Endothelial cell of umbilical vein (primary cell): ENCODE results near the gene INTS2. TPM values are rescaled to one million over a fixed set of nuclear protein-coding genes. Genes with fewer than 3 reads are reported as not detected.

Experiments
- BruUV-seq: library from RNA; stranded (reverse); fragments of 400-500 nt; replicated peaks from 2 replicates; lab custom pipeline; 2021; lab: Mats Ljungman, UMichigan
- CTCF ChIA-PET: fragments of 300-600, 350-600 bp; sonication (Branson Sonifier 250); formaldehyde crosslinking; loops from one replicate; lab custom pipeline; 2021; ENCODE audit warnings: antibody characterized with exemption, inconsistent platforms; lab: Charles Lee
- POLR2A ChIA-PET: fragments of 300-600, 350-600 bp; sonication (Branson Sonifier 250); formaldehyde crosslinking; loops from one replicate; lab custom pipeline; 2021; ENCODE audit warnings: antibody characterized with exemption, inconsistent platforms; lab: Charles Lee
- DNase-seq: peaks from one replicate; pipeline ENCODE4 v3.0.0-alpha.2; 2011; ENCODE audit warnings: low read depth, low spot score
- FAIRE-seq: peaks from 2 replicates; lab custom pipeline; 2011; peaks lifted over from hg19 to GRCh38; lab: Jason Lieb, UNC
- H2AFZ ChIP-seq: 2 replicates; pipeline ENCODE4 v1.6.0; 2012; ENCODE audit warnings: low read depth, low read length, control low read depth, inconsistent platforms
- H3K27ac ChIP-seq: 2 replicates; pipeline ENCODE4 v1.5.1; 2011; ENCODE audit warnings: low read depth, mild to moderate bottlenecking, control low read depth, low read length, moderate library complexity; ENCODE audit not compliant: insufficient read depth
- H3K27me3 ChIP-seq, 2 experiments: 2 replicates each; pipeline versions ENCODE4 v1.6.0 to v1.6.1; 2011; ENCODE audit warnings: low read length in 2 of 2, mixed read lengths in 1 of 2; ENCODE audit not compliant: control insufficient read depth in 2 of 2, insufficient read depth in 2 of 2
- H3K36me3 ChIP-seq, 2 experiments: 2 replicates in 1 of 2; 3 replicates in 1 of 2; pipeline ENCODE4 v1.5.1; 2011; ENCODE audit warnings: low read length in 2 of 2, mild to moderate bottlenecking in 1 of 2, moderate library complexity in 1 of 2; ENCODE audit not compliant: control insufficient read depth in 2 of 2, insufficient read depth in 2 of 2; ENCODE audit errors: extremely low read depth in 1 of 2
- H3K4me1 ChIP-seq: 3 replicates; pipeline ENCODE4 v1.5.1; 2011; ENCODE audit warnings: mild to moderate bottlenecking, low read length; ENCODE audit not compliant: control insufficient read depth, insufficient read depth; ENCODE audit errors: extremely low read depth
- H3K4me2 ChIP-seq: 2 replicates; pipeline ENCODE4 v1.6.1; 2011; ENCODE audit warnings: low read length, control low read depth, mixed read lengths; ENCODE audit not compliant: insufficient read depth
- H3K4me3 ChIP-seq, 3 experiments: fragments of 200-600 bp in 1 of 3; sonication (generic), shearing (Covaris generic) in 1 of 3; replicated peaks in 1 of 3; 2 replicates each; pipeline ENCODE4 v1.5.1; 2011 to 2016; ENCODE audit warnings: control low read depth in 3 of 3, low read length in 3 of 3, mild to moderate bottlenecking in 2 of 3, inconsistent platforms in 1 of 3, low read depth in 1 of 3, moderate library complexity in 1 of 3; ENCODE audit not compliant: insufficient read depth in 1 of 3
- H3K79me2 ChIP-seq: 2 replicates; pipeline ENCODE4 v1.6.0; 2012; ENCODE audit warnings: low read length, inconsistent platforms; ENCODE audit not compliant: control insufficient read depth, insufficient read depth
- H3K9ac ChIP-seq: replicated peaks from 2 replicates; pipeline ENCODE3; 2011; ENCODE audit warnings: low read length, control low read depth; ENCODE audit not compliant: insufficient read depth; ENCODE audit errors: extremely low read depth
- H3K9me1 ChIP-seq: replicated peaks from 3 replicates; pipeline ENCODE4 v1.6.0; 2011; ENCODE audit warnings: mild to moderate bottlenecking, low read length; ENCODE audit not compliant: control insufficient read depth, insufficient read depth; ENCODE audit errors: extremely low read depth
- H3K9me3 ChIP-seq: replicated peaks from 2 replicates; pipeline ENCODE4 v1.5.1; 2012; ENCODE audit warnings: low read length, inconsistent platforms; ENCODE audit not compliant: control insufficient read depth, insufficient read depth
- H4K20me1 ChIP-seq: replicated peaks from 2 replicates; pipeline ENCODE3; 2011; ENCODE audit warnings: mild to moderate bottlenecking, low read length; ENCODE audit not compliant: control insufficient read depth, insufficient read depth; ENCODE audit errors: extremely low read depth
- EZH2 ChIP-seq: IDR thresholded peaks from 2 replicates; pipeline ENCODE4 v1.6.1; 2012; ENCODE audit warnings: borderline replicate concordance, low read depth, mild to moderate bottlenecking, moderate library complexity, low read length, inconsistent platforms; ENCODE audit not compliant: severe bottlenecking
- FOS ChIP-seq: IDR thresholded peaks from 2 replicates; pipeline ENCODE4 v1.6.1; 2011; ENCODE audit warnings: mild to moderate bottlenecking, low read length, moderate library complexity, borderline replicate concordance; ENCODE audit not compliant: insufficient read depth
- GATA2 ChIP-seq: IDR thresholded peaks from 2 replicates; pipeline ENCODE4 v1.7.0; 2011; ENCODE audit warnings: low read depth, mild to moderate bottlenecking, moderate library complexity, mixed read lengths, low read length; ENCODE audit not compliant: insufficient read length, insufficient read depth
- JUN ChIP-seq: IDR thresholded peaks from 2 replicates; pipeline ENCODE4 v1.6.1; 2011; ENCODE audit warnings: borderline replicate concordance, low read depth; ENCODE audit not compliant: insufficient read length, insufficient read depth
- MYC ChIP-seq: IDR thresholded peaks from one replicate; pipeline ENCODE4 v1.6.1; 2011; ENCODE audit warnings: mild to moderate bottlenecking, low read depth, low read length
- POLR2A ChIP-seq: IDR thresholded peaks from 2 replicates; pipeline ENCODE4 v1.6.1; 2012; ENCODE audit warnings: low read depth, mild to moderate bottlenecking, control low read depth, low read length
- POLR2AphosphoS5 ChIP-seq: IDR thresholded peaks from 2 replicates; pipeline ENCODE4 v1.6.1; 2012; ENCODE audit warnings: low read depth, mild to moderate bottlenecking, control low read depth, low read length, moderate library complexity; ENCODE audit not compliant: insufficient read depth
- dilution Hi-C: fragments of 300-500 bp; cut with MboI; formaldehyde crosslinking; loops from one replicate; pipeline ENCODE4 v1.15.0; 2019; ENCODE audit warnings: low sequenced_read_pairs; ENCODE audit not compliant: extremely low pct_ligation_motif_present
- intact Hi-C: fragments of 100-400 bp; cut with micrococcal nuclease; formaldehyde crosslinking; loops from one replicate; pipeline ENCODE4 v1.10.0; 2022
- polyA plus RNA-seq, 4 experiments: library from polyadenylated mRNA; depleted of rRNA in 3 of 4; stranded (reverse) in 3 of 4; unstranded in 1 of 4; fragments of >200 nt; gene quantifications; 2 replicates each; pipeline versions ENCODE4 v1.2.1 to v1.2.3, GENCODE V29; 2011 to 2012; ENCODE audit warnings: missing spikeins in 1 of 4
- total RNA-seq: library from RNA; stranded (reverse); gene quantifications from 2 replicates; pipeline ENCODE4 v1.2.3, GENCODE V29; 2021
- TF ChIP-seq, protein P1 (sequence below): IDR thresholded peaks from 2 replicates; pipeline ENCODE4 v1.6.1; 2011; ENCODE audit not compliant: insufficient read depth, insufficient read length
- TF ChIP-seq, protein P2 (sequence below), 2 donors: IDR thresholded peaks; 1 replicate in 1 of 2; 2 replicates in 1 of 2; pipeline ENCODE4 v1.5.1; 2011; ENCODE audit warnings: low read length in 2 of 2, mild to moderate bottlenecking in 2 of 2, moderate library complexity in 2 of 2, control low read depth in 1 of 2, inconsistent platforms in 1 of 2, low read depth in 1 of 2; ENCODE audit not compliant: insufficient read depth in 1 of 2; ENCODE audit errors: extremely low read depth in 1 of 2

Gene INTS2
- total and polyA plus RNA-seq, 2 donors (not counting 3 experiments of a cell fraction or from before 2014, with no cell fraction given), result 6.2 to 13.4 TPM

DNA sequence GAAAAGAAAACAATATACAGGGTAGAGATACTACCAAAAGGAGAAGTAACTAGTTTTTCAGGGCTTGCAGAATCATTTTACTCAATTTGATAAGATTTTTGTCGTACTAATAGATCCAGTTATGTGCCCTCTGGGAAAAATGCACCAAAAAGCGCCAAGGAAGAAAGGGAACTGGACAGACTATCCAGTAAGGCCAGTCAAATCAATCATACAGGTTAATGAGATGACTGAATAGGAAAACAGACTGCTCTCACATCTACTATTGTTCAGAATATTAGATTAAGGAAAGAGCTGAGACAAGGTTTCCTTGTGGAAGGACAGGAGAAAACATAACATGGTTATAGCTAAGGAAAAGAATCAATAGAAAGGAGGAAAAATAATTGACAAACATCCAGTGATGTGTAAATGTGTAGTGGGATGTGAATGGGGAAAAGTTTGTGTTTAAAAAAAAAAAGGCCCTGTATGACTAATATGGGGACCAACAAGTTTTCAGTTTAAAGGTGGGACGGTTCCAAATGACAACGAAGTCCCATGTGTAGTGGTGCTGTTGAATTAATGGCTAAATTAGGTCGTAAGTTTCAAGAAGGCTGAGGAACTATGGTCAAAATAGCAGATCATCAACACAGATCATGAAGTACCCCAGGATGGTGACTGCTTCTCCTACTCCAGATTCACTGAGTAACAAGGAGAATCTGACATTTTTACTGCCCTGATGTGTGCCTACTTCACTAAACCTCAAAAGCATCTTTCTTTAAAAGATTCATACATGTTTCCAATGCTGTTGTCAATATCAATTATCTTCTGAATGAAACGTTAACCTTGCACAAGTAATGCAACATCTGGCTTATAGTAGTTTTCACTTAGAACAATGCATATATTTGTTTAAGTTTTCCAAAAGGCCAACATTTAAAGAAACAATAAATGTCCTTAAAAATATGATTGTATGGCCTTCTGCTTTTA lies 105.2 kb downstream of the INTS2 start:
- no peak for DNase-seq
- H3K27me3 ChIP-seq, result no peaks in the 10 kb centered on the region
- H3K27ac ChIP-seq, result no peak overlapping the region
- no peaks in the 10 kb centered on the region for H4K20me1 ChIP-seq
- H3K9ac ChIP-seq, result no peak overlapping the region
- FAIRE-seq, result no peak
- H3K9me1 ChIP-seq, result no peaks in the 10 kb centered on the region
- no peak overlapping the region for H3K4me3 ChIP-seq
- TF ChIP-seq MYC (no peak), POLR2AphosphoS5 (no peak), GATA2 (no peak), FOS (no peak), POLR2A (no peak), EZH2 (no peak), JUN (no peak)
- TF ChIP-seq, protein P1, sequence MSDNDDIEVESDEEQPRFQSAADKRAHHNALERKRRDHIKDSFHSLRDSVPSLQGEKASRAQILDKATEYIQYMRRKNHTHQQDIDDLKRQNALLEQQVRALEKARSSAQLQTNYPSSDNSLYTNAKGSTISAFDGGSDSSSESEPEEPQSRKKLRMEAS, result no peak
- TF ChIP-seq, protein P2, sequence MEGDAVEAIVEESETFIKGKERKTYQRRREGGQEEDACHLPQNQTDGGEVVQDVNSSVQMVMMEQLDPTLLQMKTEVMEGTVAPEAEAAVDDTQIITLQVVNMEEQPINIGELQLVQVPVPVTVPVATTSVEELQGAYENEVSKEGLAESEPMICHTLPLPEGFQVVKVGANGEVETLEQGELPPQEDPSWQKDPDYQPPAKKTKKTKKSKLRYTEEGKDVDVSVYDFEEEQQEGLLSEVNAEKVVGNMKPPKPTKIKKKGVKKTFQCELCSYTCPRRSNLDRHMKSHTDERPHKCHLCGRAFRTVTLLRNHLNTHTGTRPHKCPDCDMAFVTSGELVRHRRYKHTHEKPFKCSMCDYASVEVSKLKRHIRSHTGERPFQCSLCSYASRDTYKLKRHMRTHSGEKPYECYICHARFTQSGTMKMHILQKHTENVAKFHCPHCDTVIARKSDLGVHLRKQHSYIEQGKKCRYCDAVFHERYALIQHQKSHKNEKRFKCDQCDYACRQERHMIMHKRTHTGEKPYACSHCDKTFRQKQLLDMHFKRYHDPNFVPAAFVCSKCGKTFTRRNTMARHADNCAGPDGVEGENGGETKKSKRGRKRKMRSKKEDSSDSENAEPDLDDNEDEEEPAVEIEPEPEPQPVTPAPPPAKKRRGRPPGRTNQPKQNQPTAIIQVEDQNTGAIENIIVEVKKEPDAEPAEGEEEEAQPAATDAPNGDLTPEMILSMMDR (IDR thresholded peaks at IDR 0.05; ENCODE audit: extremely low read depth in 1 of 2, insufficient read depth in 1 of 2, low read depth in 1 of 2, low read length in 2 of 2), result no peak
- no peaks in the 10 kb centered on the region for H3K4me1 ChIP-seq
- intact Hi-C loops, result no loop called here
- H3K4me2 ChIP-seq, result no peak overlapping the region
- H3K79me2 ChIP-seq, result no peaks in the 10 kb centered on the region
- ChIA-PET CTCF (interaction anchor here (0.6 to 2.0 kb wide), 3 partner anchors 11 to 252 kb away, joined by 3 to 9 read pairs (median 7); no protein-coding TSS in a partner anchor), POLR2A (no interaction called here)
- no peaks in the 10 kb centered on the region for H3K9me3 ChIP-seq
- dilution Hi-C loops, result no loop called here
- no TSS peak for BruUV-seq
- no peaks in the 10 kb centered on the region for H3K36me3 ChIP-seq
- no peak overlapping the region for H2AFZ ChIP-seq
